Gastrocnemius medialis (tissue), 4 donors: Measurements from ENCODE around the gene ARL4A. TPM values are rescaled to one million over a fixed set of nuclear protein-coding genes. Genes with fewer than 3 reads are reported as not detected.

Experiments used
- ATAC-seq, 2 donors: fragments of 150-250 bp; one replicate each; pipeline ENCODE4 v1.9.1; 2016
- DNase-seq, 2 donors: peaks; one replicate each; pipeline ENCODE4 v3.0.0-alpha.2; 2019
- H3K27ac ChIP-seq, 4 donors: fragments of 200-600 bp; sonication (generic); 1 replicate in 1 of 4; 2 replicates in 3 of 4; pipeline ENCODE4 v1.5.1; 2016 to 2018; ENCODE audit warnings: mild to moderate bottlenecking in 2 of 4, moderate library complexity in 1 of 4
- H3K27me3 ChIP-seq, 3 donors: fragments of 200-600 bp; sonication (generic) in 2 of 3; 1 replicate in 1 of 3; 2 replicates in 2 of 3; pipeline versions ENCODE4 v1.5.1 to v1.6.0; 2016 to 2019; ENCODE audit warnings: mild to moderate bottlenecking in 1 of 3, moderate library complexity in 1 of 3
- H3K36me3 ChIP-seq, 2 donors: fragments of 200-600 bp; sonication (generic) in 1 of 2; one replicate each; pipeline ENCODE4 v1.5.1; 2017 to 2018
- H3K4me1 ChIP-seq, 2 donors: fragments of 200-600 bp; sonication (generic) in 1 of 2; one replicate each; pipeline ENCODE4 v1.5.1; 2016 to 2017; ENCODE audit warnings: mild to moderate bottlenecking in 2 of 2
- H3K4me3 ChIP-seq, 4 donors: fragments of 200-600 bp; sonication (generic) in 3 of 4; 1 replicate in 1 of 4; 2 replicates in 3 of 4; pipeline ENCODE4 v1.5.1; 2016 to 2019; ENCODE audit warnings: mild to moderate bottlenecking in 2 of 4
- H3K9me3 ChIP-seq, 3 donors: fragments of 200-600 bp; sonication (generic) in 2 of 3; 1 replicate in 1 of 3; 2 replicates in 2 of 3; pipeline ENCODE4 v1.5.1; 2016 to 2019
- POLR2A ChIP-seq, 2 donors: fragments of 450-650 bp; IDR thresholded peaks; one replicate each; pipeline ENCODE4 v1.6.1; 2017; ENCODE audit warnings: antibody characterized with exemption in 2 of 2, mild to moderate bottlenecking in 2 of 2, moderate library complexity in 2 of 2
- in situ Hi-C, 4 donors: fragments of 200-750 bp; cut with MboI; loops; one replicate each; pipeline versions ENCODE4 v1.15.0 to v1.8.0; 2017; ENCODE audit warnings: low sequenced_read_pairs in 4 of 4
- intact Hi-C: fragments of 100-400 bp; cut with DNase I; formaldehyde crosslinking; loops from one replicate; pipeline ENCODE4 v1.15.1; 2023; ENCODE audit warnings: low total_unique reads
- total RNA-seq, 4 donors: library from RNA; depleted of rRNA; stranded (reverse); fragments of >200 nt; gene quantifications; one replicate each; pipeline versions ENCODE4 v1.1.0 to v1.2.3, GENCODE V29; 2016
- TF ChIP-seq, protein P1 (sequence below), 5 experiments: fragments of 450-650 bp in 3 of 5; fragments of 200-600 bp in 2 of 5; sonication (generic) in 2 of 5; IDR thresholded peaks in 4 of 5; conservative IDR thresholded peaks in 1 of 5; 1 replicate in 4 of 5; 2 replicates in 1 of 5; pipeline ENCODE4 v1.5.1; 2016 to 2019; ENCODE audit warnings: antibody characterized with exemption in 5 of 5, mild to moderate bottlenecking in 3 of 5, moderate library complexity in 3 of 5

Gene ARL4A
- total RNA-seq, 4 donors from 2014 or later: 8.6 to 20.4 (median 14.2) TPM

DNA sequence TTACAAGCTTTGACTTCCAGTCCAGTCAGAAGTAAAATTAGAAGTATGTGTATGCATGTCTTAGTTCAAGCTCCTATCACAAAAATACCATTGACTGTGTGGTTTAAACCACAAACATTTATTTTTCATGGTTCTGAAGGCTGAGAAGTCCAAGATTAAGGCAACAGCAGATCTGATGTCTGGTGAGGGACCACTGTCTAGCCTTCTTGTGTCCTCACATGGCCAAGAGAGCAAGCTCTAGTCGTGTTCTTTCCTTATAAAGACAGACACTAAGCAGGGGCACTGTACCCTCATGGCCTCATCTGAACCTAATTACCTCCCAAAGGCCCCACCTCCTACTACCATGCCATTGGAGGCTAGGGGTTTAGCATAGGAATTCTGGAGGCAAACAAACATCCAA, 41.3 kb upstream of the ARL4A start:
- Histone ChIP-seq H3K4me1 (no peaks in the 10 kb centered on the region), H3K27me3 (no peaks in the 10 kb centered on the region), H3K4me3 (no peak overlapping the region), H3K9me3 (no peaks in the 10 kb centered on the region), H3K36me3 (no peaks in the 10 kb centered on the region), H3K27ac (no peak overlapping the region)
- DNase-seq (no peak), ATAC-seq (no peak)
- in situ Hi-C loops: loop anchor here in 3 of 4 donors (10.0 to 25.0 kb wide), 3 partner anchors 616 to 1816 kb away; no protein-coding TSS in a partner anchor
- TF ChIP-seq, protein P1, sequence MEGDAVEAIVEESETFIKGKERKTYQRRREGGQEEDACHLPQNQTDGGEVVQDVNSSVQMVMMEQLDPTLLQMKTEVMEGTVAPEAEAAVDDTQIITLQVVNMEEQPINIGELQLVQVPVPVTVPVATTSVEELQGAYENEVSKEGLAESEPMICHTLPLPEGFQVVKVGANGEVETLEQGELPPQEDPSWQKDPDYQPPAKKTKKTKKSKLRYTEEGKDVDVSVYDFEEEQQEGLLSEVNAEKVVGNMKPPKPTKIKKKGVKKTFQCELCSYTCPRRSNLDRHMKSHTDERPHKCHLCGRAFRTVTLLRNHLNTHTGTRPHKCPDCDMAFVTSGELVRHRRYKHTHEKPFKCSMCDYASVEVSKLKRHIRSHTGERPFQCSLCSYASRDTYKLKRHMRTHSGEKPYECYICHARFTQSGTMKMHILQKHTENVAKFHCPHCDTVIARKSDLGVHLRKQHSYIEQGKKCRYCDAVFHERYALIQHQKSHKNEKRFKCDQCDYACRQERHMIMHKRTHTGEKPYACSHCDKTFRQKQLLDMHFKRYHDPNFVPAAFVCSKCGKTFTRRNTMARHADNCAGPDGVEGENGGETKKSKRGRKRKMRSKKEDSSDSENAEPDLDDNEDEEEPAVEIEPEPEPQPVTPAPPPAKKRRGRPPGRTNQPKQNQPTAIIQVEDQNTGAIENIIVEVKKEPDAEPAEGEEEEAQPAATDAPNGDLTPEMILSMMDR (IDR thresholded peaks at IDR 0.05 in 4 of 5, conservative IDR thresholded peaks at IDR 0.05 in 1 of 5): no peak
- intact Hi-C loops: no loop called here

DNA sequence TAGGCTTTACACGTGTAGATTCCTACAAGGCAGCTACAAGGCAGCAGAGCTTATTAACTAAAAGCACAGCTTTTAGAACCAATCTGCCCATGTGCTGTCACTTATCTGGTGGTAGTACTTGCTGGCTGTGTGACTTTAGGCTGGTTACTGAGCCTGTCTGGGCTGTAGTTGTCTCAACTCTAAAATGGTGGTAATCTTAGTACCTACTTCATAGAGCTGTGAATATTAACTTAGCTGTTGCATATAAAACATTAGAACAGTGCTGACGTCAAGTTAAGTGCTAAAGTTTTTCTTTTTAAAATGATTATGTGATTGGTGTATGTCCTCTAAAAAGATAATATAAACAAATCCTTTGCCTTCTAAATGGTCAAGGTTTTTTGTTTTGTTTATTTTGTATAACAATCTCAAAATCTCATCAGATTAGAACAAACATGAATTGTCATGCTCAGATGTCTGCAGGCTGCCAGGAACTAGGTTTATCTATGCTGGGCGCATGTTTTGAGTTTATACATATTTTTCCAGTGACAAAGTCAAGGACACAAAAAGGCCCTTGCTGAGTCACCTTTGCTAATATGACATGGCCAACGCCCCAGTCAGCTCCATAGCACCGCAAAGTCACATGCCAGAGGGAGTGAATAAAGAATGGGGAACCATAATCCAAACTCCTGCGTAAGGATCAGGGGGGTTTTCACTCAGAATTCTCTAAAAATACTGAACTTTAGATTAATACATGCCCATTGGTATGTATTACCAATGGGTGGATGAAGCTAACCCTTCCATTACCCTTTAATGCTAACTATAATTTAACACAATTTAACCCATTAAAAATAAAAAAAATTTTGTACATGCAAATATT, 39.8 kb upstream of the ARL4A start:
- intact Hi-C loops: no loop called here
- Histone ChIP-seq H3K4me1 (no peaks in the 10 kb centered on the region), H3K36me3 (no peaks in the 10 kb centered on the region), H3K27me3 (no peaks in the 10 kb centered on the region), H3K4me3 (no peak overlapping the region), H3K9me3 (no peaks in the 10 kb centered on the region), H3K27ac (no peak overlapping the region)
- ATAC-seq (no peak), DNase-seq (no peak)
- no peak for TF ChIP-seq POLR2A (IDR thresholded peaks at IDR 0.05)
- TF ChIP-seq, protein P1 (IDR thresholded peaks at IDR 0.05 in 4 of 5, conservative IDR thresholded peaks at IDR 0.05 in 1 of 5): no peak
- in situ Hi-C loops: loop anchor here in 3 of 4 donors (10.0 to 25.0 kb wide), 3 partner anchors 615 to 1815 kb away; no protein-coding TSS in a partner anchor

DNA sequence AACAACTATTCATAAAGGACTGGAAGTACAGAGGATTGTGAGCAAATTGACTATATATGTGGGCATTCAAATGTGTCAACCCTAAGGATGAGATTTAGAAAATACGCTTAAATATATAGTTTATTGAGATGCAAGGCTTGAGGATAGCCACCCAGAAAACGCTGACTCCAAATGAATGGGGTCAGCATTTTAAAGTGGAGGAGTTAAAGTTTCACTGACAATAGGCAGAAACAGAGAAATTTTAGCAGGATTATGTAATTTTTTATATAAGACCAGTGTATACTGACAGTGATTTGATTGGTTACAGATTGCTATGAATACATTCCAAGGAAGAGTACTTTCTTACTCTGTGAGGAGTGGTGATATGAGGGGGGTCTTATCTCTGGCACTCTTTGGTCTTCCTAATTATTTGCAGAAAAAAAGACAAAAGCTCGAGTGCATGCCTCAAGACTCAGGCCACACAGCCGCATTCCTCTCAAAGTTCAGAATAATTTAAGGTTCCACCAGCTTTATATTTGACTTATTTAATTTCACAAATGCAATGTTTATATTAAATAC, 38.6 kb upstream of the ARL4A start:
- Histone ChIP-seq H3K4me3 (no peak overlapping the region), H3K9me3 (no peaks in the 10 kb centered on the region), H3K4me1 (no peaks in the 10 kb centered on the region), H3K27ac (no peak overlapping the region), H3K36me3 (no peaks in the 10 kb centered on the region), H3K27me3 (no peaks in the 10 kb centered on the region)
- TF ChIP-seq POLR2A (IDR thresholded peaks at IDR 0.05): no peak
- TF ChIP-seq, protein P1 (IDR thresholded peaks at IDR 0.05 in 4 of 5, conservative IDR thresholded peaks at IDR 0.05 in 1 of 5): no peak
- intact Hi-C loops: no loop called here
- no peak for ATAC-seq
- in situ Hi-C loops: loop anchor here in 3 of 4 donors (10.0 to 25.0 kb wide), 3 partner anchors 614 to 1814 kb away; no protein-coding TSS in a partner anchor
- DNase-seq: no peak

DNA sequence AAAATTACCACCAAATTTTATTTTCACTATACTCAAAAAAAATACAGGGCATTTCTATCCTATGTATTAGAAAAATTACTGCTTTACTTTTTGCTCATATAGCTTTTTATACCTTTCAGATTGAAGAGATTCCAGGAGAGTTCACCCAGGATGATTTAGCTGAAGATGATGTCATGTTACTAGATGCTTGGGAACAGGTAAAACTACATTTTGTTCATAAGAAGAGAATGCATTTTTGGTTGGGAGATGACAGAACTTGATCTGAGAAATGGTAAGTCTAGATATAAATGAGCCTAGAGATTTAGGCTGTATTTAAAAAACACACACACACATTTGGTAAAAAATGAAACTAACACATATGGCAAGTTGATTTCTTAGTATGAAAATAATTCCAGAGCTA, 38.1 kb upstream of the ARL4A start:
- Histone ChIP-seq H3K4me1 (no peaks in the 10 kb centered on the region), H3K27me3 (no peaks in the 10 kb centered on the region), H3K4me3 (no peak overlapping the region), H3K9me3 (no peaks in the 10 kb centered on the region), H3K27ac (no peak overlapping the region), H3K36me3 (no peaks in the 10 kb centered on the region)
- intact Hi-C loops (no loop called here), in situ Hi-C loops (loop anchor here in 3 of 4 donors (10.0 to 25.0 kb wide), 3 partner anchors 613 to 1813 kb away; no protein-coding TSS in a partner anchor)
- DNase-seq: no peak
- TF ChIP-seq, protein P1 (IDR thresholded peaks at IDR 0.05 in 4 of 5, conservative IDR thresholded peaks at IDR 0.05 in 1 of 5): no peak
- TF ChIP-seq POLR2A (IDR thresholded peaks at IDR 0.05): no peak
- ATAC-seq: no peak
